ENCODE results near the gene NLRP1. TPM values are rescaled to one million over a fixed set of nuclear protein-coding genes. Genes with fewer than 3 reads are reported as not detected.

NLRP1 gene
- total and polyA plus RNA-seq, 5 donors from 2014 or later, result 25.5 to 279 (median 32.8) TPM

GRCh38 chr17:5464717-5465507 is 119.4 kb downstream of the NLRP1 start:
- no peaks in the 10 kb centered on the region for H3K9me3 ChIP-seq (ENCODE audit: control insufficient read depth in 2 of 2, low read length in 2 of 2)
- Mint-ChIP-seq H3K36me3 (peaks cover 10% of the 10 kb centered on the region), H3K4me3 (no peak overlapping the region), H3K27ac (peak overlapping the region in 2 of 3 donors; percentile 32 to 83), H3K9me3 (peaks cover 0 to 2% (median 0%) of the 10 kb centered on the region in 7 donors), H3K27me3 (no peaks in the 10 kb centered on the region), H3K4me1 (peaks cover 23 to 51% (median 39%) of the 10 kb centered on the region in 4 donors)
- H3K4me1 ChIP-seq (ENCODE audit: control insufficient read depth, insufficient read depth, low read length, poor library complexity, severe bottlenecking), result peaks cover 16% of the 10 kb centered on the region
- H3K27ac ChIP-seq (ENCODE audit: insufficient read depth, low read length, poor library complexity, severe bottlenecking), result no peak overlapping the region
- H3K4me3 ChIP-seq (ENCODE audit: low read depth, low read length), result no peak overlapping the region
- H3K27me3 ChIP-seq (ENCODE audit: control insufficient read depth, insufficient read depth, low read length), result no peaks in the 10 kb centered on the region
- ATAC-seq (ENCODE audit: low read depth in 2 of 2), result no peak
- DNase-seq, result no peak
- H3K36me3 ChIP-seq (ENCODE audit: control insufficient read depth, insufficient read depth, low read length), result peaks cover 13% of the 10 kb centered on the region

Other genes with a start within 250 kb of the NLRP1 start
- gene NUP88, start 164.8 kb downstream of the NLRP1 start, total RNA-seq, result 128 TPM
- gene NUP88, start 164.8 kb downstream of the NLRP1 start, polyA plus RNA-seq, result 100 to 1,000 TPM in 2 of 4 donors, 10 to 100 TPM in 2; 86.5 to 130 (median 101) TPM
- gene RPAIN, start 164.3 kb downstream of the NLRP1 start, total RNA-seq, result 79.3 TPM
- 10 to 100 TPM; 32.3 to 39.1 (median 35.2) TPM for gene RPAIN, start 164.3 kb downstream of the NLRP1 start, polyA plus RNA-seq
- gene C1QBP, start 145.4 kb downstream of the NLRP1 start, total RNA-seq, result 58.4 TPM
- gene C1QBP, start 145.4 kb downstream of the NLRP1 start, polyA plus RNA-seq, result 100 to 1,000 TPM; 226 to 285 (median 258) TPM
- gene DHX33, start 115.5 kb downstream of the NLRP1 start, total RNA-seq, result 8.7 TPM
- gene DHX33, start 115.5 kb downstream of the NLRP1 start, polyA plus RNA-seq, result 1 to 10 TPM in 1 of 4 donors, under 1 TPM in 3; 0.60 to 1.1 (median 0.76) TPM
- gene DERL2, start 98.3 kb downstream of the NLRP1 start, total RNA-seq, result 70.0 TPM
- 10 to 100 TPM; 73.2 to 95.0 (median 78.7) TPM for gene DERL2, start 98.3 kb downstream of the NLRP1 start, polyA plus RNA-seq
- gene MIS12, start 97.9 kb downstream of the NLRP1 start, total RNA-seq, result 16.5 TPM
- gene MIS12, start 97.9 kb downstream of the NLRP1 start, polyA plus RNA-seq, result 10 to 100 TPM in 3 of 4 donors, 1 to 10 TPM in 1; 9.8 to 19.6 (median 12.7) TPM